ENCODE data around the gene DPF3. TPM values are rescaled to one million over a fixed set of nuclear protein-coding genes. Genes with fewer than 3 reads are reported as not detected.

Gene DPF3
- total RNA-seq, 4 donors from 2014 or later: 16.7 to 27.8 (median 20.3) TPM

GRCh38 chr14:72612041-72612440 lies 281.9 kb downstream of the DPF3 start:
- DNase-seq (no peak), ATAC-seq (peak; percentile 13 to 14)
- Histone ChIP-seq H3K4me1 (peaks cover 45 to 52% of the 10 kb centered on the region in 2 donors), H3K27ac (peak overlapping the region; percentile 75 to 90 (median 85)), H3K27me3 (no peaks in the 10 kb centered on the region), H3K4me3 (no peak overlapping the region), H3K36me3 (no peaks in the 10 kb centered on the region), H3K9me3 (no peaks in the 10 kb centered on the region)
- TF ChIP-seq POLR2A (IDR thresholded peaks at IDR 0.05): no peak
- TF ChIP-seq CTCF (IDR thresholded peaks at IDR 0.05 in 4 of 5, conservative IDR thresholded peaks at IDR 0.05 in 1 of 5): no peak
- intact Hi-C loops (cut with DNase I; ENCODE audit: low total_unique reads): no loop called here
- in situ Hi-C loops (cut with MboI; ENCODE audit: low sequenced_read_pairs in 4 of 4): no loop called here

- in situ Hi-C loops (cut with MboI; ENCODE audit: low sequenced_read_pairs in 4 of 4): no loop called here
- Histone ChIP-seq H3K4me3 (no peak overlapping the region), H3K9me3 (no peaks in the 10 kb centered on the region), H3K27me3 (no peaks in the 10 kb centered on the region), H3K4me1 (peaks cover 39 to 47% of the 10 kb centered on the region in 2 donors), H3K27ac (peak overlapping the region in 1 of 4 donors; percentile 84), H3K36me3 (no peaks in the 10 kb centered on the region)
- TF ChIP-seq POLR2A (IDR thresholded peaks at IDR 0.05): no peak
- TF ChIP-seq CTCF (IDR thresholded peaks at IDR 0.05 in 4 of 5, conservative IDR thresholded peaks at IDR 0.05 in 1 of 5): no peak
- intact Hi-C loops (cut with DNase I; ENCODE audit: low total_unique reads): no loop called here
- ATAC-seq: no peak
- no peak for DNase-seq
Measured at GRCh38 chr14:72611506-72611905, 282.4 kb downstream of the DPF3 start.

GRCh38 chr14:72610831-72611200 lies 283.1 kb downstream of the DPF3 start:
- H3K4me1 ChIP-seq: peaks cover 33 to 41% of the 10 kb centered on the region in 2 donors
- in situ Hi-C loops (cut with MboI; ENCODE audit: low sequenced_read_pairs in 4 of 4): no loop called here
- no peaks in the 10 kb centered on the region for H3K36me3 ChIP-seq
- no peak for TF ChIP-seq CTCF (IDR thresholded peaks at IDR 0.05 in 4 of 5, conservative IDR thresholded peaks at IDR 0.05 in 1 of 5)
- TF ChIP-seq POLR2A (IDR thresholded peaks at IDR 0.05): no peak
- H3K4me3 ChIP-seq: no peak overlapping the region
- intact Hi-C loops (cut with DNase I; ENCODE audit: low total_unique reads): no loop called here
- H3K27ac ChIP-seq: no peak overlapping the region
- ATAC-seq (no peak), DNase-seq (no peak)
- no peaks in the 10 kb centered on the region for H3K27me3 ChIP-seq
- no peaks in the 10 kb centered on the region for H3K9me3 ChIP-seq

- DNase-seq (no peak), ATAC-seq (no peak)
Measured at GRCh38 chr14:72610096-72610830, 283.6 kb downstream of the DPF3 start.

More at GRCh38 chr14:72610096-72610830, 283.6 kb downstream of the DPF3 start:
- Histone ChIP-seq H3K9me3 (no peaks in the 10 kb centered on the region), H3K36me3 (no peaks in the 10 kb centered on the region), H3K4me1 (peaks cover 27 to 36% of the 10 kb centered on the region in 2 donors), H3K27ac (no peak overlapping the region), H3K4me3 (no peak overlapping the region), H3K27me3 (no peaks in the 10 kb centered on the region)
- intact Hi-C loops (cut with DNase I; ENCODE audit: low total_unique reads) (no loop called here), in situ Hi-C loops (cut with MboI; ENCODE audit: low sequenced_read_pairs in 4 of 4) (no loop called here)
- TF ChIP-seq POLR2A (IDR thresholded peaks at IDR 0.05): no peak
- no peak for TF ChIP-seq CTCF (IDR thresholded peaks at IDR 0.05 in 4 of 5, conservative IDR thresholded peaks at IDR 0.05 in 1 of 5)

Data from gastrocnemius medialis (tissue), 4 donors.